PC-9 (cell line): ENCODE results near the gene AGAP3.

ENCODE experiments used
- CTCF ChIP-seq: fragments of 200-600 bp; sonication (generic); conservative IDR thresholded peaks from 2 replicates; pipeline ENCODE4 v1.6.1; 2017; ENCODE audit warnings: mixed run types, antibody characterized with exemption, mild to moderate bottlenecking, moderate library complexity
- EZH2 ChIP-seq: fragments of 200-600 bp; sonication (generic); IDR thresholded peaks from 2 replicates; pipeline ENCODE4 v1.8.0; 2017; ENCODE audit warnings: antibody characterized with exemption, low read depth

- no peak for TF ChIP-seq CTCF
- no peak for TF ChIP-seq EZH2
Observed at GRCh38 chr7:151125470-151125845, 39.2 kb downstream of the AGAP3 start.
